HEK293T (cell line): ENCODE measurements around the gene TAS2R41.

Experiments
- ARNT ChIP-seq: fragments of 450-650 bp; IDR thresholded peaks from 2 replicates; pipeline ENCODE4 v1.6.1; 2017; ENCODE audit warnings: mild to moderate bottlenecking
- BHLHE40 ChIP-seq: fragments of 450-650 bp; IDR thresholded peaks from 2 replicates; pipeline ENCODE4 v1.6.1; 2016; ENCODE audit warnings: mild to moderate bottlenecking, moderate library complexity, borderline replicate concordance
- ELF4 ChIP-seq: fragments of 450-650 bp; IDR thresholded peaks from 2 replicates; pipeline ENCODE4 v1.6.1; 2017; ENCODE audit warnings: antibody characterized with exemption
- FOXA1 ChIP-seq: fragments of 450-650 bp; IDR thresholded peaks from 2 replicates; pipeline ENCODE4 v1.6.1; 2016; ENCODE audit warnings: mild to moderate bottlenecking
- FOXM1 ChIP-seq: fragments of 450-650 bp; IDR thresholded peaks from 2 replicates; pipeline ENCODE4 v1.6.1; 2017; ENCODE audit warnings: mild to moderate bottlenecking, borderline replicate concordance
- HDGF ChIP-seq: fragments of 450-650 bp; IDR thresholded peaks from 2 replicates; pipeline ENCODE4 v1.6.1; 2017; ENCODE audit warnings: antibody characterized with exemption, borderline replicate concordance
- NFRKB ChIP-seq: fragments of 450-650 bp; IDR thresholded peaks from 2 replicates; pipeline ENCODE4 v1.6.1; 2016; ENCODE audit warnings: mild to moderate bottlenecking, moderate library complexity
- SP1 ChIP-seq: fragments of 450-650 bp; IDR thresholded peaks from 2 replicates; pipeline ENCODE4 v1.6.1; 2017

DNA sequence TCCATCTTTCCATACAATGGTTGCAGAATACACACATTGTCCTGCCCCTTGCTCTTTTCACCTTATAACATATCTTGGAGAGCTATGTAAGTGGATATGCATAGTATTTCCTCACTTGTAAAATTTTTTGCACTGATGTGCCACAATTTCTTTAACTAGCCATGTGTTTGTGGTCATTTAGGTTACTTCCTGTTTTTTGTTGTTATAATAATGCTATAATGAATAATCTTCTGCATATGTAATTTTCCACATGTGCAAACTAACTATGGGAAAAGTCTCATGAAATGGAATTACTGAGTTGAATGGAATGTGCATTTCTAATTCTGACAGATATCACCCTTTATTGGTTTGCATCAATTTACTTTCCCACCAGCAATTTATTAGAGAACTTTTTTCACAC, 2.8 kb downstream of the TAS2R41 start:
- no peak for TF ChIP-seq ELF4
- TF ChIP-seq ARNT, result no peak
- TF ChIP-seq NFRKB, result no peak
- TF ChIP-seq HDGF, result no peak
- no peak for TF ChIP-seq FOXM1
- no peak for TF ChIP-seq BHLHE40
- no peak for TF ChIP-seq FOXA1
- TF ChIP-seq SP1, result no peak
